NCI-H1694 (cell line): ENCODE measurements around the gene CTAGE1.

Experiments
- DNase-seq: peaks from one replicate; lab custom pipeline; 2025; lab: John Stamatoyannopoulos, UW

The CTAGE1 gene

GRCh38 chr18:22391407-22392345 is 26.0 kb downstream of the CTAGE1 start:
- DNase-seq = no peak

GRCh38 chr18:22387787-22388186 is 29.9 kb downstream of the CTAGE1 start:
- DNase-seq = no peak

- no peak for DNase-seq
Measured at GRCh38 chr18:22387364-22387763, 30.4 kb downstream of the CTAGE1 start.

GRCh38 chr18:22385718-22386117 is 32.0 kb downstream of the CTAGE1 start:
- DNase-seq = no peak

GRCh38 chr18:22378672-22379282 is 38.9 kb downstream of the CTAGE1 start:
- DNase-seq = no peak

GRCh38 chr18:22377769-22378168 is 39.9 kb downstream of the CTAGE1 start:
- no peak for DNase-seq

GRCh38 chr18:22370414-22370813 is 47.3 kb downstream of the CTAGE1 start:
- no peak for DNase-seq

- DNase-seq = no peak
Measured at GRCh38 chr18:22368021-22368420, 49.7 kb downstream of the CTAGE1 start.

- no peak for DNase-seq
Measured at GRCh38 chr18:22367303-22367702, 50.4 kb downstream of the CTAGE1 start.

GRCh38 chr18:22363867-22364463 is 53.8 kb downstream of the CTAGE1 start:
- DNase-seq = no peak
